CD4-positive, alpha-beta T cell treated with Interferon alpha-2 for 1 hour (primary cell): ENCODE measurements around the gene SLC12A5.
"Not testable (repeated sequence)": the region's sequence is repeated elsewhere in the genome, so short reads cannot be mapped to it uniquely, and the experiment has no call there.

ENCODE experiments used
- DNase-seq, 2 donors: peaks; one replicate each; pipeline ENCODE4 v3.0.0-alpha.2; 2020 to 2022

SLC12A5 gene

DNA sequence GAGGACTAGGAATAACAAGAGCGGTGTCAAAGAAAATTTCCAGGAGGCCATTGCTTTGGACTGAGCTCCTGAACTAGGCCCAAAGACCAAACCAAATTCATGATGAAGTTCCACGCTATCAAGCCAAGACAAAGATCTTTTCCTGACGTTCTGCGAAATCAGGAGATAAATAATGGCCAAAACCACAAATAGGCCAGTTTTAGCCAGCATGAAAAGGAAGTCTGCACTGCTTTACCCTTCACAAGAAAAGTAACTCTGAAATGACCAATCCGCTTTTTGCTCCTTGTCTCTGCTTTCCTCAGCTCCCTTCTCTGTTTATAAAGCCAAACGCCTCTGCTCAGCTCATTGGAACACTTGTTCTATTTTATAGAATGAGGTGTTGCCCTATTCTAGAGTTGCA lies 54.1 kb downstream of the SLC12A5 start:
- DNase-seq: no peak

GRCh38 chr20:46083531-46084061 lies 54.6 kb downstream of the SLC12A5 start:
- DNase-seq: no peak

- no peak for DNase-seq
These were observed 55.8 kb downstream of the SLC12A5 start for GRCh38 chr20:46084805-46085178.

DNA sequence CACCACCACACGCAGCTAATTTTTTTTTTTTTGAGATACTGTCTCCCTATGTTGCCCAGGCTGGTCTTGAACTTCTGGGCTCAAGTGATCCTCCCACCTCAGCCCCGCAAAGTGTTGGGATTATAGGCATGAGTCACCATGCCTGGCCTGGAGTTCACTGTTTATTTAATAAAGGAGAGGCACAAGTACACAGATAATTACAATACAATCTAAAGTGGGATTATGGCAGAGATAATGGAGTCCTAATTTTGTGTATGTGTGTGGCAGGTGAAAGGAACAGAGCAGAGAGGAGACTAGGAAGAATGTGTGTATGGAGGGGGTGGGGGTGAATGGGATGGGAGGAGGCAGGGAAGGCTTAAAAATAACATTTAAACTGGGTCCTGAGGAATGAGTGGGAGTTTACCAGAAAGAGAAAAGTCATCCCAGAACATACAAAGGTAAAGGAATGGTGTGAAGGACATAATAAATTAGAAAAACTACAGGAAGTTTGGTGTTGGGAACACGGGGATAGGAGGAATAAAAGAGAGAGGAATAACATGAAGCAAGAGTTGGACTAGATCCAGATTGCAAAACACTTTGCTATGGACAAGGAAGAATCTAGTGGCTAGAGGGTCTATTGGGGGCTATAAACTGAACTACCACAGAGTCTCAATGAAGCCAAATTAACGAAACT lies 56.3 kb downstream of the SLC12A5 start:
- DNase-seq: no peak

DNA sequence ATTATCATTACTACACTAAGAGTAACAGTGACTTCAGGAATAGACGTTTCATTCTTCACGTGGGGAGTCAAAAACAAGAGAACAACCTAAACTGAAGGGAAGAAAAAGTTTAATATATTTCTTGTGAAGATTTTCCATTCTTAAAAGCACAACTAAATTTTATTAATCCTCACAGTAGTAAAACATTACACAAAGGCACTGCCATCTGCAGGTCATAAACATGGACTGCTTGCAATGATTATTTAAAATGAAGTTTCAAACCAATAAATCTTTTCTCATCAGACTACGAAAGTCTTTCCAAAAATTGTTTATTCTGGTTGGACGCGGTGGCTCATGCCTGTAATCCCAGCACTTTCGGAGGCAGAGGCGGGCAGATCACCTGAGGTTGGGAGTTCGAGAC lies 58.1 kb downstream of the SLC12A5 start:
- DNase-seq: peak in 1 of 2 donors; percentile 18

GRCh38 chr20:46088409-46089166 lies 59.6 kb downstream of the SLC12A5 start:
- no peak for DNase-seq

GRCh38 chr20:46089167-46089416 lies 60.1 kb downstream of the SLC12A5 start:
- DNase-seq: no peak

GRCh38 chr20:46089417-46090388 lies 60.7 kb downstream of the SLC12A5 start, which contains the start of gene NCOA5:
TSS of gene NCOA5 (minus strand) at chr20:46089962. CDS start at chr20:46079424, 10,538 bp downstream.
- peak; percentile 94 to 95 for DNase-seq

- DNase-seq: not testable (repeated sequence)
These were observed 62.9 kb downstream of the SLC12A5 start for GRCh38 chr20:46091622-46092535.

- DNase-seq: no peak
These were observed 64.5 kb downstream of the SLC12A5 start for GRCh38 chr20:46093531-46093930.

- DNase-seq: peak in 1 of 2 donors; percentile 56
These were observed 70.7 kb downstream of the SLC12A5 start for GRCh38 chr20:46099491-46100287.

GRCh38 chr20:46100444-46100843 lies 71.4 kb downstream of the SLC12A5 start:
- not testable (repeated sequence) for DNase-seq

DNA sequence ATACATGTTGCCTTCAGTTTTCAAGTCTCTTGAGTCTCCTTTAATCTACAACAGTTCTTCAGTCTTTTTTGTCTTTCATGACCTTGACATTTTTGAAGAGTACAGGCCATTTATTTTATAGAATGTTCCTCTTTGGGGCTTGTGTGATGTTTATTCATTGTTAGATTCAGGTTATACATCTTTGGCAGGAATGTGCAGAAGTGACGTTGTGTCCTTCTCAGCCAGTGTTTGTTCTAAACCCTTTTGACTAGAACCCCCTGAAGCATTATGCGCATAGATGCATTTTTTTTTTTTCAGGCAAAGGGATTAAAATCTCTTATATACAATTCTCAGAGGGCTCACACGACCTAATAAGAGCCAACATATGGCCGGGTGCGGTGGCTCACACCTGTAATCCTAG lies 72.0 kb downstream of the SLC12A5 start:
- DNase-seq: no peak

- no peak for DNase-seq
These were observed 72.9 kb downstream of the SLC12A5 start for GRCh38 chr20:46101957-46102356.

- DNase-seq: no peak
These were observed 73.9 kb downstream of the SLC12A5 start for GRCh38 chr20:46102940-46103339.

GRCh38 chr20:46104262-46104661 lies 75.2 kb downstream of the SLC12A5 start:
- DNase-seq: no peak

GRCh38 chr20:46107061-46107460 lies 78.0 kb downstream of the SLC12A5 start:
- DNase-seq: no peak

DNA sequence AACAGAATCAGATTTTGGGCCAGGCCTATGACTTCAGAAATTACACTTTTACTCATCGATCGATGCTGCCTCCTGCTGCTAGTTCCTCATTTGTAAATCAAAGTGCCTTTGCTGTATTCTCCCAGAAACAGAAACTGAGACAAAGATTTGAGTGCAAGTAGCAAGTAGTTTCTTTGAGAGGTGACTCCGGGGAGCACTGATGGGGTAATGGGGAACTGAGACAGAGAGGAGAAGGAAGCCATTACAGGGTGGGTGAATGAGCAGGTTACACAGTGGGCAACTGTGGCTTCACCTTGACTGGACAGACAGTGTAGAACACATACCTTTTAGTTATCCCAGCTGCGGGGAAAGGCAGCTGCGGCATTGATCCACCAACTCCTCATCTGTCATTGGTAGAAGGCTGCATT lies 79.4 kb downstream of the SLC12A5 start:
- peak in 1 of 2 donors; percentile 41 for DNase-seq

- DNase-seq: no peak
These were observed 80.0 kb downstream of the SLC12A5 start for GRCh38 chr20:46108976-46109375.
